HEK293T (cell line): ENCODE data around the gene LMCD1.

Experiments
- ARNT ChIP-seq: fragments of 450-650 bp; IDR thresholded peaks from 2 replicates; pipeline ENCODE4 v1.6.1; 2017; ENCODE audit warnings: mild to moderate bottlenecking
- BHLHE40 ChIP-seq: fragments of 450-650 bp; IDR thresholded peaks from 2 replicates; pipeline ENCODE4 v1.6.1; 2016; ENCODE audit warnings: mild to moderate bottlenecking, moderate library complexity, borderline replicate concordance
- ELF4 ChIP-seq: fragments of 450-650 bp; IDR thresholded peaks from 2 replicates; pipeline ENCODE4 v1.6.1; 2017; ENCODE audit warnings: antibody characterized with exemption
- FOXK2 ChIP-seq: fragments of 450-650 bp; IDR thresholded peaks from 2 replicates; pipeline ENCODE4 v1.6.1; 2016; ENCODE audit warnings: mild to moderate bottlenecking
- FOXM1 ChIP-seq: fragments of 450-650 bp; IDR thresholded peaks from 2 replicates; pipeline ENCODE4 v1.6.1; 2017; ENCODE audit warnings: mild to moderate bottlenecking, borderline replicate concordance
- L3MBTL2 ChIP-seq: fragments of 450-650 bp; conservative IDR thresholded peaks from 2 replicates; pipeline ENCODE4 v1.6.1; 2016; ENCODE audit warnings: mild to moderate bottlenecking
- NFRKB ChIP-seq: fragments of 450-650 bp; IDR thresholded peaks from 2 replicates; pipeline ENCODE4 v1.6.1; 2016; ENCODE audit warnings: mild to moderate bottlenecking, moderate library complexity
- SP1 ChIP-seq: fragments of 450-650 bp; IDR thresholded peaks from 2 replicates; pipeline ENCODE4 v1.6.1; 2017
- TF ChIP-seq, protein P1 (sequence below): fragments of 450-650 bp; IDR thresholded peaks from 2 replicates; pipeline ENCODE4 v1.6.1; 2016

DNA sequence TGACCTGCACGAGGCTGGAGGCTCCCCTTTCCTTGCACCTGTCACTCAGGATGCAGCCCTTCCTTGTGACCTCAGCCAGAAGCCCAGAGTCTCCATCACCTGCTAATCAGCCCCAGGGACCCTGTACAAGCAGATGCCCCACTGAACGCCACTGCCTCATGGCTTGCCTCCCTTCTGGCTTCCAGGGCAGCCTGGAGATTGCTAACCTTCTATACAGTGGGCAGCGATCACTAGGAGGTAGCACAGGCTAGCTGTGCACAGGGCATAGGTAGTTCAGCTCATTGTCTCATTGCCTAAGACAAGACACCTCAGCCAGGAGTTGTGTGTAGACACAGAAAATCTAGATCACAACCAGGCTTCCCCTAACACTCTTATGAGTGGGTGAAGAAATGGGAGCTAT lies 93.6 kb downstream of the LMCD1 start:
- no peak for TF ChIP-seq BHLHE40
- TF ChIP-seq SP1, result no peak
- TF ChIP-seq, protein P1, sequence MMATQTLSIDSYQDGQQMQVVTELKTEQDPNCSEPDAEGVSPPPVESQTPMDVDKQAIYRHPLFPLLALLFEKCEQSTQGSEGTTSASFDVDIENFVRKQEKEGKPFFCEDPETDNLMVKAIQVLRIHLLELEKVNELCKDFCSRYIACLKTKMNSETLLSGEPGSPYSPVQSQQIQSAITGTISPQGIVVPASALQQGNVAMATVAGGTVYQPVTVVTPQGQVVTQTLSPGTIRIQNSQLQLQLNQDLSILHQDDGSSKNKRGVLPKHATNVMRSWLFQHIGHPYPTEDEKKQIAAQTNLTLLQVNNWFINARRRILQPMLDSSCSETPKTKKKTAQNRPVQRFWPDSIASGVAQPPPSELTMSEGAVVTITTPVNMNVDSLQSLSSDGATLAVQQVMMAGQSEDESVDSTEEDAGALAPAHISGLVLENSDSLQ, result no peak
- TF ChIP-seq FOXM1, result no peak
- TF ChIP-seq ARNT, result no peak
- no peak for TF ChIP-seq NFRKB
- TF ChIP-seq FOXK2, result no peak
- TF ChIP-seq ELF4, result no peak
- TF ChIP-seq L3MBTL2, result no peak
